ENCODE data around the gene HYAL1.

DNA sequence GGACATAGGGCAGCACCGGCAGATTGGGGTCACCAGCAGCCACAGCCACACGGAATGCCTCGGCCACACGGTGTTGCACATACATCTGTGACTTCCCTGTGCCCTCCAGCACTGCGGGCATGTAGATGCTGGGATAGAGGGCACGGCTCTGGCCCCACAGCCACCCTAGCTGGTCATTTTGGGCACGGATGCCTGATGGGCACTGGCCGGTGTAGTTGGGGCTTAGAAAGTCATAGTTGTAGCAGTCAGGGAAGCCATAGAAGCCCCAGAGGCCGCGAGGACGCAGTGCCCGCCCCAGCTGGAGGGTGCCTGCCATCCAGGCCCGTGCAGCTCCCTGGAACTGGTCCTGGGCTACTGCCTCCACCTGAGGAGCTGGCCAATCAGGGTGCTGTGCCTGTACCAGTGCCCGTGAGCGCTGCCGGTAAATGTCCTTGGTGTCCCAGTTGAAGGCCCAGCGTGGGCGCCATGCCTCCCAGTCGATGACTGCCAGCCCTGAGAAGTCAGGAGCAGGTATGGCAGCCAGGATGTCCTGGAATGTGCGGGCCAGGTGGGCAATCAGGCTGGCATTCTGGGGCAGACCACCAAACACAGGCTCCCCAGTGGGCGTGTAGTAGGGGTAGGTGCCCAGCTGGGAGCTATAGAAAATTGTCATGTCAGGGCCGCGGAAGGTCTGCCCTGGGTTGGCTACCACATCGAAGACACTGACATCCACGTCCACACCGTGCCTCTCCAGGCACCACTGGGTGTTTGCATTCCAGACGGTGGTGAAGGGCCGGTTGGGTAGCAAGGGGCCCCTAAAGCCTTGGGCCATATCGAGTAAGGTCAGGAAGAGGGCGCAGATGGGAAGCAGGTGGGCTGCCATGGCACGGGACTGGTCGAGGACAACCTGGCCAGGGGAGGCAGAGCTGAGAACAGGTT is 1.0 kb downstream of the HYAL1 start:
- TF ChIP-seq, protein P1, sequence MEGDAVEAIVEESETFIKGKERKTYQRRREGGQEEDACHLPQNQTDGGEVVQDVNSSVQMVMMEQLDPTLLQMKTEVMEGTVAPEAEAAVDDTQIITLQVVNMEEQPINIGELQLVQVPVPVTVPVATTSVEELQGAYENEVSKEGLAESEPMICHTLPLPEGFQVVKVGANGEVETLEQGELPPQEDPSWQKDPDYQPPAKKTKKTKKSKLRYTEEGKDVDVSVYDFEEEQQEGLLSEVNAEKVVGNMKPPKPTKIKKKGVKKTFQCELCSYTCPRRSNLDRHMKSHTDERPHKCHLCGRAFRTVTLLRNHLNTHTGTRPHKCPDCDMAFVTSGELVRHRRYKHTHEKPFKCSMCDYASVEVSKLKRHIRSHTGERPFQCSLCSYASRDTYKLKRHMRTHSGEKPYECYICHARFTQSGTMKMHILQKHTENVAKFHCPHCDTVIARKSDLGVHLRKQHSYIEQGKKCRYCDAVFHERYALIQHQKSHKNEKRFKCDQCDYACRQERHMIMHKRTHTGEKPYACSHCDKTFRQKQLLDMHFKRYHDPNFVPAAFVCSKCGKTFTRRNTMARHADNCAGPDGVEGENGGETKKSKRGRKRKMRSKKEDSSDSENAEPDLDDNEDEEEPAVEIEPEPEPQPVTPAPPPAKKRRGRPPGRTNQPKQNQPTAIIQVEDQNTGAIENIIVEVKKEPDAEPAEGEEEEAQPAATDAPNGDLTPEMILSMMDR (IDR thresholded peaks at IDR 0.05), result no peak
- no peak for TF ChIP-seq POLR2AphosphoS5 (IDR thresholded peaks at IDR 0.05)
